SK-N-SH (cell line): Measurements from ENCODE around the gene PSMD1. TPM values are rescaled to one million over a fixed set of nuclear protein-coding genes. Genes with fewer than 3 reads are reported as not detected.

ENCODE experiments used
- CTCF ChIA-PET: fragments of 300-600, 350-600 bp; formaldehyde crosslinking; extraction: SDS; loops from one replicate; lab custom pipeline; 2021; lab: Yijun Ruan, JAX
- POLR2A ChIA-PET: fragments of 350-600 bp; sonication (Branson Sonifier 250); formaldehyde crosslinking; extraction: SDS; loops from one replicate; lab custom pipeline; 2020; ENCODE audit warnings: antibody characterized with exemption, inconsistent platforms; lab: Yijun Ruan, JAX
- DNase-seq: peaks from one replicate; pipeline ENCODE4 v3.0.0; 2012
- H2AFZ ChIP-seq: fragments of 200-600 bp; sonication (generic); 2 replicates; pipeline ENCODE4 v1.8.1; 2016; ENCODE audit warnings: antibody characterized with exemption, mild to moderate bottlenecking, low read depth
- H3F3A ChIP-seq: fragments of 200-600 bp; sonication (generic); replicated peaks from 2 replicates; pipeline ENCODE3; 2016; ENCODE audit warnings: antibody characterized with exemption, mild to moderate bottlenecking; ENCODE audit not compliant: insufficient read depth
- H3K27ac ChIP-seq, 2 experiments: fragments of 200-500 bp in 1 of 2; fragments of 200-600 bp in 1 of 2; sonication (Bioruptor generic) in 1 of 2; sonication (generic), shearing (Covaris generic) in 1 of 2; 2 replicates each; pipeline versions ENCODE4 v1.5.1 to v1.6.1; 2014 to 2016; ENCODE audit warnings: low read depth in 2 of 2, inconsistent platforms in 1 of 2, low read length in 1 of 2, mild to moderate bottlenecking in 1 of 2, mixed read lengths in 1 of 2
- H3K27me3 ChIP-seq: fragments of 200-600 bp; sonication (generic), shearing (Covaris generic); 2 replicates; pipeline ENCODE4 v1.6.1; 2016; ENCODE audit warnings: mixed run types; ENCODE audit not compliant: insufficient read depth
- H3K36me3 ChIP-seq, 2 experiments: fragments of 200-500 bp in 1 of 2; fragments of 200-600 bp in 1 of 2; sonication (Bioruptor generic) in 1 of 2; sonication (generic) in 1 of 2; replicated peaks in 1 of 2; 2 replicates each; pipeline versions ENCODE3 to v1.5.1; 2014 to 2016; ENCODE audit warnings: low read length in 1 of 2, mild to moderate bottlenecking in 1 of 2; ENCODE audit not compliant: insufficient read depth in 2 of 2, control insufficient read depth in 1 of 2
- H3K4me1 ChIP-seq, 2 experiments: fragments of 200-500 bp in 1 of 2; fragments of 200-600 bp in 1 of 2; sonication (Bioruptor generic) in 1 of 2; sonication (generic), shearing (Covaris generic) in 1 of 2; 2 replicates each; pipeline versions ENCODE4 v1.5.1 to v1.6.1; 2014 to 2016; ENCODE audit warnings: low read depth in 1 of 2, low read length in 1 of 2, mixed run types in 1 of 2; ENCODE audit not compliant: insufficient read depth in 2 of 2, control insufficient read depth in 1 of 2
- H3K4me2 ChIP-seq: fragments of 200-600 bp; sonication (generic), shearing (Covaris generic); 2 replicates; pipeline ENCODE4 v1.6.1; 2017; ENCODE audit warnings: mixed run types
- H3K4me3 ChIP-seq, 2 experiments: fragments of 200-500 bp in 1 of 2; fragments of 200-600 bp in 1 of 2; sonication (Bioruptor generic) in 1 of 2; sonication (generic), shearing (Covaris generic) in 1 of 2; 2 replicates each; pipeline versions ENCODE4 v1.5.1 to v1.8.1; 2014 to 2016; ENCODE audit warnings: low read depth in 2 of 2, inconsistent platforms in 1 of 2, low read length in 1 of 2, mild to moderate bottlenecking in 1 of 2, mixed read lengths in 1 of 2, moderate library complexity in 1 of 2
- H3K79me2 ChIP-seq: fragments of 200-600 bp; sonication (generic); 2 replicates; pipeline ENCODE4 v1.8.1; 2017; ENCODE audit warnings: mild to moderate bottlenecking; ENCODE audit not compliant: insufficient read depth
- H3K9ac ChIP-seq: fragments of 200-600 bp; sonication (generic); 2 replicates; pipeline ENCODE4 v1.6.1; 2017; ENCODE audit warnings: mixed run types
- H3K9me2 ChIP-seq: fragments of 200-600 bp; sonication (generic); 2 replicates; pipeline ENCODE4 v1.6.1; 2017; ENCODE audit warnings: mixed run types
- H3K9me3 ChIP-seq: fragments of 200-600 bp; sonication (generic); 2 replicates; pipeline ENCODE4 v1.6.1; 2017; ENCODE audit warnings: mixed run types, mild to moderate bottlenecking, moderate library complexity
- H4K20me1 ChIP-seq: fragments of 200-600 bp; sonication (generic); 2 replicates; pipeline ENCODE4 v1.6.1; 2017; ENCODE audit warnings: mild to moderate bottlenecking, mixed run types; ENCODE audit not compliant: insufficient read depth
- CHD2 ChIP-seq: fragments of 150-350 bp; IDR thresholded peaks from 2 replicates; pipeline ENCODE4 v1.6.1; 2018; ENCODE audit warnings: low read length; ENCODE audit not compliant: partially characterized antibody
- CTCF ChIP-seq: fragments of 200-600 bp; sonication (generic); IDR thresholded peaks from 2 replicates; pipeline ENCODE4 v1.6.1; 2017; ENCODE audit warnings: antibody characterized with exemption, mild to moderate bottlenecking, moderate library complexity
- ELF1 ChIP-seq: IDR thresholded peaks from 2 replicates; pipeline ENCODE4 v1.4.0; 2012
- EP300 ChIP-seq, 2 experiments: IDR thresholded peaks; 2 replicates each; pipeline versions ENCODE4 v1.4.0 to v1.6.1; 2012; ENCODE audit warnings: borderline replicate concordance in 1 of 2, low read depth in 1 of 2, low read length in 1 of 2
- FOXM1 ChIP-seq: IDR thresholded peaks from 2 replicates; pipeline ENCODE4 v1.4.0; 2012; ENCODE audit warnings: low read depth, mild to moderate bottlenecking
- NFIC ChIP-seq: IDR thresholded peaks from 2 replicates; pipeline ENCODE4 v1.4.0; 2012; ENCODE audit warnings: borderline replicate concordance
- PBX3 ChIP-seq: IDR thresholded peaks from 2 replicates; pipeline ENCODE4; 2012
- POLR2AphosphoS5 ChIP-seq: IDR thresholded peaks from 2 replicates; pipeline ENCODE4 v1.6.1; 2012; ENCODE audit warnings: low read depth, low read length
- RAD21 ChIP-seq: IDR thresholded peaks from 2 replicates; pipeline ENCODE4 v1.6.1; 2012; ENCODE audit warnings: mild to moderate bottlenecking, low read length
- REST ChIP-seq: IDR thresholded peaks from 2 replicates; pipeline ENCODE4 v1.6.1; 2012; ENCODE audit warnings: mild to moderate bottlenecking, low read depth, low read length, moderate library complexity
- RFX5 ChIP-seq: IDR thresholded peaks from 2 replicates; pipeline ENCODE4 v1.6.1; 2012; ENCODE audit warnings: mild to moderate bottlenecking, improper control_type of control experiment, low read length
- SIN3A ChIP-seq: IDR thresholded peaks from 2 replicates; pipeline ENCODE4 v1.6.1; 2012; ENCODE audit warnings: low read depth, mild to moderate bottlenecking, low read length, moderate library complexity, borderline replicate concordance
- TAF1 ChIP-seq: IDR thresholded peaks from 2 replicates; pipeline ENCODE4 v1.6.1; 2012; ENCODE audit warnings: low read depth, mild to moderate bottlenecking, low read length, moderate library complexity, borderline replicate concordance
- TCF12 ChIP-seq: IDR thresholded peaks from 2 replicates; pipeline ENCODE4 v1.4.0; 2012
- USF1 ChIP-seq: IDR thresholded peaks from 2 replicates; pipeline ENCODE4 v1.4.0; 2012; ENCODE audit warnings: low read depth, borderline replicate concordance
- WGBS: methylation state at CpG from one replicate; pipeline ENCODE4 v1.1.6; 2017; ENCODE audit warnings: low lambda C conversion rate; 5-methylcytosine and 5-hydroxymethylcytosine counted together
- polyA plus RNA-seq, 3 experiments: library from polyadenylated mRNA; depleted of rRNA; stranded (reverse); fragments of >200 nt; gene quantifications; 2 replicates each; pipeline ENCODE4 v1.2.3, GENCODE V29; 2012

Gene PSMD1
- polyA plus RNA-seq, 1 of the 3 experiments (the other 2 are of a cell fraction): 92.3 TPM

GRCh38 chr2:231127480-231127879 lies 70.8 kb downstream of the PSMD1 start:
- H3K4me2 ChIP-seq: no peak overlapping the region
- peaks cover 3% of the 10 kb centered on the region; the same call in 1 of the 2 replicates for H4K20me1 ChIP-seq
- no peak overlapping the region for H3K9ac ChIP-seq
- no peaks in the 10 kb centered on the region for H3K9me3 ChIP-seq
- H3K9me2 ChIP-seq: no peaks in the 10 kb centered on the region
- TF ChIP-seq TAF1: no peak
- no peaks in the 10 kb centered on the region for H3K27me3 ChIP-seq
- H2AFZ ChIP-seq: no peak overlapping the region
- no peak overlapping the region for H3K4me3 ChIP-seq
- peaks cover 44% of the 10 kb centered on the region for H3K79me2 ChIP-seq
- DNase-seq: no peak
- no peaks in the 10 kb centered on the region for H3K36me3 ChIP-seq
- CTCF ChIA-PET: interaction anchor here (0.9 to 3.2 kb wide), 3 partner anchors 23 to 75 kb away, joined by 3 to 10 read pairs (median 4); no protein-coding TSS in a partner anchor
- peaks cover 32 to 52% of the 10 kb centered on the region in 2 experiments for H3K4me1 ChIP-seq
- peaks cover 33% of the 10 kb centered on the region for H3F3A ChIP-seq
- POLR2A ChIA-PET: no interaction called here
- H3K27ac ChIP-seq: peak overlapping the region in 1 of 2 experiments; percentile 57; a peak in 1 of 4 replicates
- 92% methylated on average over 9 of the region's 9 CpGs for WGBS

GRCh38 chr2:231127936-231128335 lies 71.3 kb downstream of the PSMD1 start:
- H3K27ac ChIP-seq: peak overlapping the region in 1 of 2 experiments; percentile 57; a peak in 1 of 4 replicates
- TF ChIP-seq TCF12: no peak
- no peak for TF ChIP-seq RFX5
- TF ChIP-seq RAD21: no peak
- no peak for TF ChIP-seq EP300 (IDR thresholded peaks at IDR 0.05; ENCODE audit: borderline replicate concordance in 1 of 2, low read depth in 1 of 2, low read length in 1 of 2)
- TF ChIP-seq NFIC: no peak
- no peak for TF ChIP-seq CTCF
- TF ChIP-seq POLR2AphosphoS5: no peak
- TF ChIP-seq, all 33 proteins: peak for 0
- Histone ChIP-seq H2AFZ (no peak overlapping the region), H3K4me1 (peaks cover 28 to 53% of the 10 kb centered on the region in 2 experiments), H3K4me2 (no peak overlapping the region), H3F3A (peaks cover 30% of the 10 kb centered on the region), H3K9me3 (no peaks in the 10 kb centered on the region), H3K27me3 (no peaks in the 10 kb centered on the region), H3K4me3 (no peak overlapping the region), H4K20me1 (peaks cover 6% of the 10 kb centered on the region; the same call in 1 of the 2 replicates), H3K9me2 (no peaks in the 10 kb centered on the region), H3K36me3 (no peaks in the 10 kb centered on the region), H3K9ac (no peak overlapping the region), H3K79me2 (peaks cover 45% of the 10 kb centered on the region)
- ChIA-PET POLR2A (no interaction called here), CTCF (interaction anchor here (0.9 to 3.2 kb wide), 3 partner anchors 23 to 75 kb away, joined by 3 to 10 read pairs (median 4); no protein-coding TSS in a partner anchor)
- no peak for DNase-seq
- WGBS: 18% methylated on average over 1 of the region's 1 CpG

GRCh38 chr2:231128541-231128940 lies 71.9 kb downstream of the PSMD1 start:
- peak overlapping the region in 1 of 2 experiments; percentile 57; a peak in 1 of 4 replicates for H3K27ac ChIP-seq
- CTCF ChIA-PET: interaction anchor here (1.1 to 1.2 kb wide), 2 partner anchors 22 to 75 kb away, joined by 3 to 4 read pairs; no protein-coding TSS in a partner anchor
- POLR2A ChIA-PET: no interaction called here
- TF ChIP-seq PBX3: no peak
- no peak for TF ChIP-seq POLR2AphosphoS5
- no peak for TF ChIP-seq REST
- no peak for TF ChIP-seq FOXM1
- no peak for TF ChIP-seq SIN3A
- TF ChIP-seq ELF1: no peak
- no peak for TF ChIP-seq USF1
- TF ChIP-seq CHD2: no peak

More at GRCh38 chr2:231128541-231128940, 71.9 kb downstream of the PSMD1 start:
- Histone ChIP-seq H2AFZ (no peak overlapping the region), H3K79me2 (peaks cover 51% of the 10 kb centered on the region), H3K9ac (no peak overlapping the region), H3K36me3 (no peaks in the 10 kb centered on the region), H3K4me1 (peaks cover 22 to 52% of the 10 kb centered on the region in 2 experiments), H3K9me2 (no peaks in the 10 kb centered on the region), H3K9me3 (no peaks in the 10 kb centered on the region), H3K4me3 (no peak overlapping the region), H3K27me3 (no peaks in the 10 kb centered on the region), H4K20me1 (peaks cover 6% of the 10 kb centered on the region; the same call in 1 of the 2 replicates), H3F3A (peaks cover 30% of the 10 kb centered on the region), H3K4me2 (no peak overlapping the region)
- DNase-seq: no peak
